EH (cell line): ENCODE data around the gene CD247.

Experiments used
- DNase-seq: peaks from one replicate; pipeline ENCODE4 v3.0.0-alpha.2; 2015; ENCODE audit warnings: low read depth

Gene CD247

DNA sequence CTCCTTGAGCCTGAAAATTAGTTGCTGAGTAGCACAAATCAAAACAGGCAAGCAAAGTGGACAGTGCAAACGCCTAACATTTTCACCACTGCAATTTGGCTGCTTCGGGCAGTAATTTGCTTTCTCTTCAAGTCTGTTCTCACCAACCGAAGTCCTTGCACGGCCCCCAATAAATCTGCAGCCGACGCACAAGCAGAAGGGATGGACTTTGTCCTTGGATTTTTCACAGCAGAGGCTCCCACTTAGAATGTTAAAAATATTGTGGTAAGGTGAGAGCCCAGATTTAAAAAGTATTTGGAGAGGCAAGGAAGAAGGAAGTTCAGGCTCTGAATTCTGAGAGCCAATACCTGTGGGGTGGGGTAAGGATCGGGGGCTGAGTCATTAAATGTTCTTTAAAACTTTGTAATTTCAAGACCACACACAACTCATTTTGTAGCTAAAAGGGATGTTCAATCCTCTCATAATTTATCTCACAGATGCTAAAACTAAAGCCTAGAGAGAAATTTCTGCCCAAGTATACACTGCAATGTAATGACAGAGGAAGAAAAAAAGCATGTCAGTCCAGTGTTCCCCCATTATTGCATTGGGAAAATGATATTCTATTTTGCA is 6.2 kb downstream of the CD247 start:
- no peak for DNase-seq

DNA sequence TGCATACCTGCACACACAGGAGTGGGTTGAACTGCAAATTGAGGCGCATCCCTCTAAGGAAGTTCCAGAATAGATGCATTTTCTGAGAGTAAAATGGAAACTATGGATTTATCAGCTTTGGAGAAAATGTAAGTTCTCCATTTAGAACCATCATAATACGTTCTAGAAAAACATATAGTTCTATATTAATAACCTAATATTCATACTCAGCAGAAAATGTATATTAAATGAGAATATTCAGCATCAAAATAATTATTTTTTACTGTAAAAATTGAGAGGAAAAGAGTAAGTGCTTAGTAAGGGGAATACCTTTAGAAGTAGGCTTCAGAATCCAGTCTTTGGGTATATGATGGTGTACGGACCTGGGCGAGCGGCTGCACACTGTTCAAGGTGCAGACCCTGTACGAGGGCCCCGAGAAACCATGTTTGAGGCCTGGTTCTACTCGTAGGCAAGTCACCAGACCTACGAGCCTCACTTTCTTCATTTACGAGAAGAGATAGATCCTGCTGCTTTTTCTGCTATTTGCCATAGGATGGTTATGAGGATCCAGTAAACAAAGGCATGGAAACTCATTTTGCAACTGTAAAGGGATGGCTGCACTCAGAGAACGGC is 6.8 kb downstream of the CD247 start:
- no peak for DNase-seq

DNA sequence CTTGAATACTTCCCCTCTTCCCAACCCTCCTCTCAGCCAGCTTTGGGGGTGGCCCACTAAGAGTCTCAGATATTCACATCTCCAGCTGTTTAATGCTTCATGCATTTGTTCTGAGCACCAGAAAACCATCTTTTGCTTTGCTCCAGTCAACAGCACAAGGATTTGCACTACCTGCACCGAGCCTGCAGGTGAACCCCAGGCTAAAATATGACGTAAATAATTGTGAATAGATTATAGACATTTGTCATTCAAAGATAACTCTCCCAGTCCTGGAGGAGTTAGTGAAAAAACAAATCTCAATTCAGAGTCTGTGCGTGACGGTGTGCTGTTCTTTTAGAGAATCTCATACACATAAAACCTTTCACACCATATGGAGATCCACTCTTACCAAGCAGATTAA is 7.4 kb downstream of the CD247 start:
- no peak for DNase-seq

DNA sequence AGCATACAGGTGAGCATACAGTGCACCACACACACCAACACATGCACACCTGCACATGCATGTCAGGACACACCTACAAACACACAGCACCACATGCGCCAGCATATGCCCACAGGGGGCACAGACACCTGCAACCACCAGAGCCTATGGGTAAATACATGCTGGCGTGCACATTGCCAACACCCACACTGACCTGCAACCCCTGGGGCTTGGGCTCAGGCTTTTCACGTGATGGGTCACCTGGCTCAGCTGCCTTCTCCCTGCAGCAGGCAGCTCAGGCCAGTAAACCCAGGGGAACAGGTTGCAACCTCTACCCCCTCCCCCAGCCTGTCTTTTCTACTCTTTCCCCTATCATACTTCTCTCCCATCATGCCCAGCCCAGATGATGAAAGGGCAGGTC is 8.1 kb downstream of the CD247 start:
- DNase-seq: no peak

DNA sequence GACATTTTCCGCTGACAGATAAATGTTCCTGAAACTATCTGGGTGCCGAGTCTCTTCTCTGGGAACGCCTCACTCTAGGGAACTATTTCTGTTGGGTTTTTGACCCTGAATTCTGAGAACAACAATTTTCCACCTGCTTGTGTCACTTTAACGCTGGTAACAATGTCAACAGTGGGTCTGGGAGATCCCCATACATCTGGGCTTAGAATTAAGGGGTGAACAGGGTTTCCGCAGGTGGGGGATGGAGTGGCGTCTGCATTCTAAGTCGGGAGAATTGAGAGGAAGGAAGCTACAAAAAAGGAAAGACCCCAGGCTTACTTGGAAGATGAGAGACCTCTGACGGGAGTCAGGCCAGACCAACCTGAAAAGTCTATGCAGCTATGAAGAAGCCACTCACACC is 8.7 kb downstream of the CD247 start:
- no peak for DNase-seq

DNA sequence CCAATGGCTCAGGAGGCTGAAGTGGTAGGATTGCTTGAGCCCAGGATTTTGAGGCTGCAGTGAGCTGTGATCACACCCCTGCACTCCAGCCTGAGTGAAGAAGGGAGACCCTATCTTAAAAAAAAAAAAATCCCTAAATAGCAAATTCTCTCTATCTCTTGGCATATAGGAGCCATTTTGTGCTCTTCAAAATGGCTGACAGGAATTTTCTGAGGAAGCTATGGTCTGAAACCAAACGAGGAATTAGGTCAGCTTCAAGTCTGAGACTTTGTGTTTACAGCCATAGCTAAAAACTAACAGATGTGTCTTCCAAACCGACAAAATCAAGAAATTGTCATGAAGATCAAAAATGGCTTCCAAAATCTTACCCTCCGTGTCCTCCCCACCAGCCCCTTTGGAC is 10.6 kb downstream of the CD247 start:
- no peak for DNase-seq

DNA sequence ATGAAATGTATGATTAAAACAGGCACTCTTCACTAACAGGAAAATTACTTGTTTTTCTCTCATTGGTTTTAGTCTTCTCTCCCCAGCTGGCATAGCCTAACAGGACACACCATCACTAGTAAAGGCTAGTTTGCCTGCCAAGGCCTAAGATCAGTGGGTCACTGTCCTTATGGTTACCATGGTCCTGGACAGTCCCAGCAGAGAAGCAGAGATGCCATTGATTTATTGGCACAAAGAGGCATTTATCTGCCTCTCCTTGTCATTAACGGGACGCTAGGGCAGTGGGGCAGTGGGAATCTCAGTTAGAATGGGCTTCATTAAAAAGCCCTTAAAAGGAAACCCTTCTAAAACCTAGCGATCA is 13.9 kb downstream of the CD247 start:
- DNase-seq: no peak

DNA sequence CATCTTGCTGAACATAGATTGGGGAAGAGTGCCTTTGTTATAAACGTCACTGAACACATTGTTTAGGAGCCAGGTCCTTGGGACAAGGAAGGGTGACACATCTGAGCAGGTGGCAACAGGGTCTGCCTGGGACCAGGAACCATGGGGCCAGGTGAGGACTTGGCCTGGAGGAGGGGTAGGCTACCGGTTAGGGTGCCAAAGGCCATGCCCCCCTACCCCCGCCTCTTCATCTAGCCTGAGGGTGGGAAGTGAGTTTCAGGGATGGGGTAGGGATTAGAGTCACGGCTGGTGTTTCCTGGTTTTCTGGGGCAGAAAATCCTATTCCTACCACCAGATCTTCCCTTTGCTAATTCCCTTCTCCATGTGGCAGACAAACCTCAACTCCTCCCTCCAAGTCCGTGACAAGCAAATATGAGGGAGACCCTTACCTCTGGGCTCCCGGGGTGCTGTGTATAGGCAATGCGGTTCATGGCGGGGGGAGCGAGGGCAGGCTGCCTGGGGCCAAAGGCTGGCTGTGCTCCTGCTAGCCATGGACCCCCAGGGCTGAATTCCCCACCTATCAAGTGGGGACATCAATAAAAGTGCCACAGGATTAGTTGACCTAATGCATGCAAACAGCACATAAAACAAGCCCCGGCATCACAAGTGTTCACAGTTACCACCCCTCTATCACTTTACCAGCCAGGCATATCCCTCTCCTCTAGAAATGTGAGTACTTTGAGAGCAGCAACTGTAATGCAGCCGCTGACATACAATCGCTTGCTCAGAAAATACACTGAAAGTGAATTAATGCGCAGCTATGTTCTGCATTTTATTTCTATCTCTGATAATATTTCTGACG is 14.5 kb downstream of the CD247 start:
- DNase-seq: no peak

DNA sequence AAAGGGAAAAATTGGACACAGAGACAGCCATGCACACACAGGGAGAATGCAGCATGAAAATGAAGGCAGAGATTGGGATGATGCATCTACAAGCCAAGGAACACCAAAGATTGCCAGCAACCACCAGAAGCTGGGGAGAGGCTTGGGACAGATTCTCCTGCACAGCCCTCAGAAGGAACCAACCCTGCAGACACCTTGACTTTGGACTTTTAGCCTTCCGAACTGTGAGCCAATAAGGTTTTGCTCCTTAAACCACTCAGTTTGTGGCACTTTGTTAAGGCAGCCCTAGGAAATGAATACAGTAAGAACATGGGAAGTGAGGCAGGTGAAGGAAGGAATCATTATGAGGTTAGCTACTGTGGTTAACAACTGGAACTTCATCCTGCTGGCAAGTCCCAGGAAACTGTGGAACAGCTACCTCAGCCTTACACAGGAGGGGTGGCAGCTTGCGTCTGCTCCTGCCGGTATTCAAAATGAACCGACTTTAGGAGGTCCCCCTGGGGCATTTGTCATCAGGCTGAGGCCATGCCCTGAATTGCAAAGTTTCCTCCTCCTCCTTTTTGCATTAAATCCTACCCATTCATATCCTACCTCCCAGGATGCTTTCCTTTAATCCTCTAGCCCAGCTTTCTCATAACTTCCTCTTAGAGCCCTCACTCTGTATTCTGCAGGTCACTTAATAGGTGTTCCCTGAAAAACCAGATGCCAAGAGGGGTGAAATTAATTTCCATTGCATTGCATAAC is 15.4 kb downstream of the CD247 start:
- no peak for DNase-seq

DNA sequence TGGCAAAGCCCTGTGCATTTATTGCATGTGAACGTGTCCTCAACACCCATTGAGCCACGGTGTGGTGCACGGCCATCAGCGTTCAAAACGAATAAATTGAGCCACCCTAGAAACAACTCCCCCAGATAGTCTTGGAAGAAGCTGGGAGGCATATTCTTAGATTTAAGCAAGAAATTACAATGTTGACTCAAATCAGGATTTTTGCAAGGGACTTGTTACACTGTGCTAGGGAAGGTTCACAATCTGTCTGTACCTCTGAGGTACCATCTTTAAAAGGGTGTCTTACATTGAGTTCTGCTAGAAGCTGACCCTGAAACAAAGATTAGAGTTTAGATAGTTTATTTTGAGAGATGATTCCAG is 16.2 kb downstream of the CD247 start:
- no peak for DNase-seq

DNA sequence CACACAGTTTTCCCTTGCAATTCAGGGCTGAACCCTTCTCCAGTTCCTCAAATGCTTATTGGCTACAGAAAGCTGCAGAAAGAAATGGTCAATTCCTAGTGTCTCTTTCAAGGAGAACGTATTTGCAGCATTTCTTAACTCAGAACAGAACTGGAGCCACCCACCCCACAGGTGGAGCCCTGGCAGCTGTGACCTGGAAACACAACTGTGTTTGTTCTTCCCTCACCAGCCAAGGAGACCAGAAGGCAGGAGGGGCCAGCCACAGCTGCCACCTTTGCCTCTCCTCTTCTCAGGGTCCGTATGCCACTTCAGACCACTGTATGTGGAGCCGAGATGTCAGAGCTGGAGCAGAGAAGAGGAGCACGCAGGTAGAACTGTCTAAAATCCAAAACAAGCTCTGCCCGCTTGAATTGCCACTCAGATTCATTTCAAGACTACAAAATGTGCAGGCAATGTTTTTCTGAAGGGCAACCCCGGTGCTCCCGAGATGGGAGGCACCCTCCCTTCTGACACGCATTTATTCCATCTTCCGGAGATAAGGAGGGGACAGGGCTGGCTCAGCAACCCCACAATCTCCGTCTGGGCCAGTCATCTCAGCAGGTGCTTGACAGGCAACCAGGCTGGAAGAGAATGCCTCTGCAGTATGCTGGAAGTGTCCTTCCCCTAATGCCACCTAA is 16.7 kb downstream of the CD247 start:
- no peak for DNase-seq

DNA sequence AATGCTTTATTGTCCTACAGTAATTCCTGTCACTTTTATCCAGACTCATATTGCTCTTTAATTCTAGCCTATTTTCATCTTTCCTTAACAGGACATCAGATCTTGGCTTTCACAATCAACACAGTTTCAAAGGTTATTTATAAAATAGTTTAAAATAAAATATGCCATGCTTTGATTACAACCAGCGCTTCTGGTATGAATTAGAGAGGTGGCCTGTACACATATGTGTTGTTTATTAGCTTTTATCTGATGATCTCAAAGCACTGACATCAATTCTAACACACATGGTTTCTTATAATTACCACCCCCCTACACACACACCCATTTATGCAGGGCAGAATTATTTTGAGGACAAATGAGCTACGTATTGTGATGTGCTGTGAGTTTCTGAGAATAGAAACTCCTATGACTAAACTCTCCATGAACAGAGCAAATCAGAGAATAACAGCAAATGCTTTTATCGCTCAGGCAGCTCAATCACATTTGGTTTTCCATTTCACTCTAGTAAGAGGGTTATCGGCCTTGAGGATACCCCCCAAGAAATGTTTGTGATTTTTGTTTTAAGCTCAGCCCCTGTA is 18.0 kb downstream of the CD247 start:
- DNase-seq: no peak

DNA sequence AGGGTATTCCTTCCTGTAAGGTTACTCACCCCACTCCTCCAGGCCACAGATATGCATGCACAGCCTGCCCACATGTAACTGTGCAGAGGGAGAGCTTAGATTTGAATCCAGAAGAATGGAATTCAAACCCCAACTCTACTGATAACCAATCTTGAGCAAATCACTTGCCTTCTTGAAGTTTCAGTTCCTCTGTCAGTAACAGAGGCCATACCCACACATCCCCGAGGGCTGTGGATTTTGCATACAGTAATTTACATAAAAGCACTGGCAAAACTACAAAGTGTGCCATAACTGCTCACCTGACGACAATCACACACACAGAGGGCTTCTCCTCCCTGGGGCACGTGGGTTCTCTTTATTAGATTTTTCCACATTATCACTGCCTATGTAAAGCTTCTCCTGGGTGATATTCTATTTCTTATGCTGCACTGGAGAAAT is 18.6 kb downstream of the CD247 start:
- no peak for DNase-seq

DNA sequence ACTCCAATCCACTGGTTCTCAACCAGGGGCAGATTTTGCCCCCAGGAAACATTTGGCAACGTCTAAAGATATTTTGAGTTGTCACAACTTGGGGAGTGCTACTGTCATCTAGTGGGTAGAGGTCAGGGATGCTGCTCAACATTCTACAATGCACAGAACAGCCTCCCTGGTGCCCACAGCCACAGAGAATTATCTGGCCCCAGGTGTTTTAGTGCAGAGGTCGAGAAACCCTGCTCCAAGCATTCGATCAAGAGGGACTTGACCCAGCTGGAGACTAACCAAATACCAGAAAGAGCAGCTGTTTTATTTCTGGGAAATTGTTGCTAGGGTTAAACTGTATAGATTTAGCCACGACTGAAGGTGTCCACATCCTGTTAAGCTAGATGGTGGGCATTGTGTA is 19.2 kb downstream of the CD247 start:
- no peak for DNase-seq

DNA sequence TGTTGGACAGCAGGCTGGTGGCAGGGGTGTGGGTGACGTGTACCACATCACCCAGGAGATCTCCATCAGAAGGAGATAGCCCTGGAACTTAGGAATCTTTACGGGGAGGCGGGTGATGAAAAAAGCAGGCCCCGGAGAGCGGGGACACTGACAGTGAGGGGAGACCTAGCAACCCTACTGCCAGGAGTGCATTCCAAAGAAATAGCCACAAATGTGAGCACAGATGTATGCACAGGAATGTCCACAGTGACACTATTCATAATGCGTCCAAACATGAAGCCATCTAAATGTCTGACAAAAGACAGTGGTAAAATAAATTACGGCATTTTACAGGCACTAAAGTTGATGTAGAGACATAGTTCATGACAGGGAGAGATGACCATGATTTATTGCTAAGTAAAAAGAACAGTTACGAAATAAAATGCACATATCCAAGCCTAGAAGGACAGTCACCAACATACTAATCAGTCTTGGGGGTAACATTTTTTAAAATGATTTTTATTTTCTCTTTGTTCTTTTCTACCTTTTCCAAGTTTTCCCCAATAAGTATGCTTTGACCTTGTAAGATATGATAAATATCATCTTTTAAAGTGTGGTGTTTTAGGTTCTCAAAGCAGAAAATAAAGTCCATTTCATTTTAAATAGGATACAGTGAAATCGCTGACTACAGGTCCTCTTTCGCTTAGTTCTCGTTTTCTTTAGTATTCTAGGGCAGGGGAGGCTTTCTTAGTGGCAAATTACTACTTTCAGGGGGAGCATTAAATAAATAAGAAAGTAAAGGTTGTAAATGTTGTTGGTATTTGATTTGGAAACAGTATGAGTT is 21.3 kb downstream of the CD247 start:
- DNase-seq: no peak

DNA sequence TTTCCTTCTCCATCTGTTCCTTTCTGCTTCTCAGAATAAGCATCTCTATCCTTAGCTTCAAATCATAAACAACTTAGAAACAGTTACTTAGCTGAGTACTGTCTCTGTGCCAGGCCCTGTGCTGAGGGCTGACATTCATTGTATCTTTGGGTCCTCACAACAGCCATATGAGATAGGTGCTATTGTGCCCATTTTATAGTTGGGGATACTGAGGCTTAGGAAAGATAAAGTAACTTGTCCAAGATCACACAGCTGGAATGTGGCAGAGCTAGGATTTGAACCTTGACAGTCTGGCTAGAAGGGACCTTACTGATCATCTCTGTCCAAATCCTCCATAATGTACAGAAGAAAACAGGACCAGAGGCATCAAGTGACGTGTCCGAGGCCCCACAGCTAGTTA is 25.0 kb downstream of the CD247 start:
- no peak for DNase-seq

DNA sequence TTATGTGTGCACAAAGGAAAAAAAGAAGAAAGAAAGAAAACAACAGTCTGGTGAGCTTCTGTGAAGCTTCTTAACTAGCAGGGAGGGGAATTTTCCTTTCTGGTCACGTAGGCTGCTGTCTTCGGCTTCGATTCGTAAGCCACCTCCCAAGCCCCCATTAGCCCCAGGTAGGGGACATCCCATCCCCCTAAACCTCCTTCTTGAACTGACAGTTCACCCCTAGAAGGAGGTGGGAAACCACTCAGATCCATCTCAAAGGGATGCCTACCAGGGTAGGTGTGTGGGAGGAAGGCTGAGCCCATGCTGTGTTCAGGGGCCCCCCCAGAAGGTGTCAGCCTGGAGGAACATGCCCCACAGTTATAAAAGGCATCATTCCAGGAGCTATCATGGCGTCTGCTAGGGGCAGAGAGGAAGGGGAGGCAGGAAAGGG is 25.8 kb downstream of the CD247 start:
- no peak for DNase-seq

DNA sequence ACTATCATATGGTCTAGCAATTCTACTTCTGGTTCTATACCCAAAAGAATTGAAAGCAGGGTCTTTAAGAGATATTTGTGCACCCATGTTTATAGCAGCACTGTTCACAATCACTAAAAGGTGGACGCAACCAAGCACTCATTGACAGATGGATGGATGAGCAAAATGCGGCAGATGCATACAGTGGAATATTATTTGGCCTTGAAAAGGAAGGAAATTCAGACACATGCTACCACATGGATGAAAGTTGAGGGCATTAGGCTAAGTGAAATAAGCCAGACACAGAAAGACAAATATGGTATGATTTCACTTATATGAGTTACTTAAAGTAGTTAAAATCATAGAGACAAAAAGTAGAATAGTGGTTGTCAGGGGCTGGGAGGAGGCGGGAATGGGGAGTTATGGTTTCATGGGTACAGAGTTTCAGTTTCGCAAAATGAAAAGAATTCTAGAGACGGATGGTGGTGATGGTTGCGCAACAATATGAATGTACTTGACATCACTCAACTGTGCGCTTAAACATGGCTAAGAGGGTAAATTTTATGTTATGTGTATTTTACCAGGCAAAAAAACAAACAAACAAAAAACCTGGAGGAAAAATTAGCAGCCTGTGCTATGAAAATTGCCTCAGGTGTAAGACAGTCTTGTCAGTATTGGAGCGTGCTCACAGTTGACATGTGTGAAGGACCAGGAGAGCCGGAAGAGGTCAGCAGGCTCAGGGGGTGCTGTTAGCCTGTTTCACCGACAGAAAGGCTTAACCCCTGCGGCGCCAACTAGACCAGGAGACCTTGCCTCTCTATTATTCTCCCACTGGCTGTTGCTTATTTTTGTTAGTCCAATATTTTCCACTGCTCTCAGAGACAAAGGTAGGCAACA is 26.5 kb downstream of the CD247 start:
- no peak for DNase-seq

DNA sequence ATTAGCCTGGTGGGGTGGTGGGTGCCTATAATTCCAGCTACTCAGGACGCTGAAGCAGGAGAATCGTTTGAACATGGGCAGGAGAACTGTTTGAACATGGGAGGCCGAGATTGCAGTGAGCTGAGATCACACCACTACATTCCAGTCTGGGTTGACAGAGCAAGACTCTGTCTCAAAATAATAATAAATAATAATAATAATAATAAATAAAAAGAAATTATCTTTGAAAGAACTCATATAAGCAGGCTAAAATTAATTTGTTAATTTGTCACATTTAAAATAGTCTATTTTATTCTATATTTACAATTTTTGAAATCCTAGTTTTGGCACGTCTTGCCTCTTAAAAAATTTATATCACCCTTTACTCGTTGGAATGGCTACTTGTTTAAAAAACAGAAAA is 27.6 kb downstream of the CD247 start:
- no peak for DNase-seq
